CD14-positive monocyte (primary cell): ENCODE results near the gene MBD5. TPM values are rescaled to one million over a fixed set of nuclear protein-coding genes. Genes with fewer than 3 reads are reported as not detected.

ENCODE experiments used
- DNase-seq, 3 donors: peaks; one replicate each; pipeline ENCODE4 v3.0.0-alpha.2; 2011 to 2022
- H2AFZ ChIP-seq: 2 replicates; pipeline ENCODE4 v1.6.0; 2012; ENCODE audit warnings: mild to moderate bottlenecking, low read depth, low read length, inconsistent platforms; ENCODE audit not compliant: insufficient read depth, poor library complexity, severe bottlenecking
- H3K27ac ChIP-seq, 2 donors: 1 replicate in 1 of 2; 2 replicates in 1 of 2; pipeline ENCODE4 v1.5.1; 2012 to 2013; ENCODE audit warnings: low read length in 2 of 2, control low read depth in 1 of 2, inconsistent platforms in 1 of 2, low read depth in 1 of 2, mild to moderate bottlenecking in 1 of 2
- H3K27me3 ChIP-seq, 2 donors: one replicate each; pipeline versions ENCODE4 v1.6.0 to v1.6.1; 2011 to 2013; ENCODE audit warnings: low read length in 2 of 2; ENCODE audit not compliant: control insufficient read depth in 2 of 2, insufficient read depth in 2 of 2
- H3K36me3 ChIP-seq, 2 donors: replicated peaks in 1 of 2; 1 replicate in 1 of 2; 2 replicates in 1 of 2; pipeline versions ENCODE4 v1.5.1 to v1.6.1; 2012 to 2013; ENCODE audit warnings: low read length in 2 of 2, control low read depth in 1 of 2, inconsistent platforms in 1 of 2, mild to moderate bottlenecking in 1 of 2; ENCODE audit not compliant: insufficient read depth in 2 of 2, control insufficient read depth in 1 of 2
- H3K4me1 ChIP-seq, 2 donors: 1 replicate in 1 of 2; 2 replicates in 1 of 2; pipeline versions ENCODE4 v1.5.1 to v1.6.1; 2012 to 2013; ENCODE audit warnings: low read length in 2 of 2, control low read depth in 1 of 2, inconsistent platforms in 1 of 2, mild to moderate bottlenecking in 1 of 2, moderate library complexity in 1 of 2; ENCODE audit not compliant: insufficient read depth in 2 of 2, control insufficient read depth in 1 of 2
- H3K4me2 ChIP-seq: replicated peaks from 2 replicates; pipeline ENCODE3; 2012; ENCODE audit warnings: low read length, moderate library complexity, mild to moderate bottlenecking; ENCODE audit not compliant: poor library complexity, severe bottlenecking; ENCODE audit errors: extremely low read depth
- H3K4me3 ChIP-seq, 3 experiments: fragments of 200-600 bp in 1 of 3; sonication (generic) in 1 of 3; replicated peaks in 1 of 3; 1 replicate in 2 of 3; 2 replicates in 1 of 3; pipeline ENCODE4 v1.5.1; 2011 to 2013; ENCODE audit warnings: low read length in 3 of 3, mild to moderate bottlenecking in 3 of 3, control low read depth in 2 of 3, low read depth in 2 of 3, inconsistent platforms in 1 of 3, moderate library complexity in 1 of 3
- H3K79me2 ChIP-seq: 2 replicates; pipeline ENCODE4 v1.6.0; 2012; ENCODE audit warnings: mild to moderate bottlenecking, control low read depth, inconsistent platforms, low read length, moderate library complexity; ENCODE audit not compliant: insufficient read depth
- H3K9ac ChIP-seq: 2 replicates; pipeline ENCODE4 v1.6.0; 2017; ENCODE audit warnings: low read length, mild to moderate bottlenecking; ENCODE audit not compliant: insufficient read depth, poor library complexity, severe bottlenecking
- H3K9me3 ChIP-seq, 2 donors: replicated peaks in 1 of 2; 1 replicate in 1 of 2; 2 replicates in 1 of 2; pipeline versions ENCODE4 v1.5.1 to v1.6.1; 2012 to 2013; ENCODE audit warnings: low read length in 2 of 2, control low read depth in 1 of 2; ENCODE audit not compliant: control insufficient read depth in 1 of 2, insufficient read depth in 1 of 2
- H4K20me1 ChIP-seq: 2 replicates; pipeline ENCODE4 v1.6.0; 2012; ENCODE audit warnings: mild to moderate bottlenecking, low read length, control low read depth, moderate library complexity; ENCODE audit not compliant: insufficient read depth
- H3K27ac Mint-ChIP-seq, 7 donors: one replicate each; pipeline ENCODE4 v1.8.0; 2020; ENCODE audit warnings: mild to moderate bottlenecking in 7 of 7, mixed read lengths in 7 of 7, moderate library complexity in 6 of 7, inconsistent platforms in 2 of 7
- H3K27me3 Mint-ChIP-seq, 3 donors: one replicate each; pipeline ENCODE4 v1.8.0; 2021 to 2022; ENCODE audit warnings: low read depth in 3 of 3, mild to moderate bottlenecking in 3 of 3, mixed read lengths in 3 of 3, moderate library complexity in 3 of 3, inconsistent platforms in 1 of 3
- H3K36me3 Mint-ChIP-seq, 2 donors: one replicate each; pipeline ENCODE4 v1.8.0; 2020; ENCODE audit warnings: mixed read lengths in 2 of 2, inconsistent platforms in 1 of 2, mild to moderate bottlenecking in 1 of 2
- H3K4me1 Mint-ChIP-seq: one replicate; pipeline ENCODE4 v1.8.0; 2020; ENCODE audit warnings: mild to moderate bottlenecking, mixed read lengths
- H3K4me3 Mint-ChIP-seq, 2 donors: one replicate each; pipeline ENCODE4 v1.8.0; 2020; ENCODE audit warnings: mild to moderate bottlenecking in 2 of 2, mixed read lengths in 2 of 2, moderate library complexity in 1 of 2
- H3K9me3 Mint-ChIP-seq, 7 donors: one replicate each; pipeline ENCODE4 v1.8.0; 2020 to 2022; ENCODE audit warnings: mixed read lengths in 7 of 7, mild to moderate bottlenecking in 6 of 7, moderate library complexity in 6 of 7, inconsistent platforms in 2 of 7
- WGBS: methylation state at CpG from one replicate; pipeline ENCODE4 v1.1.5; 2013; ENCODE audit warnings: missing lambda C conversion rate; ENCODE audit not compliant: insufficient coverage; 5-methylcytosine and 5-hydroxymethylcytosine counted together
- intact Hi-C, 2 donors: fragments of 100-400 bp; cut with micrococcal nuclease; formaldehyde crosslinking; loops; one replicate each; pipeline versions ENCODE4 v1.15.0 to v1.15.1; 2023
- polyA plus RNA-seq, 3 donors: library from polyadenylated mRNA; depleted of rRNA in 1 of 3; unstranded in 2 of 3; stranded (reverse) in 1 of 3; fragments of 300-500 nt in 2 of 3; fragments of >200 nt in 1 of 3; fragmentation: Illumina TruSeq in 2 of 3; gene quantifications; 1 replicate in 2 of 3; 2 replicates in 1 of 3; pipeline ENCODE4 v1.2.3, GENCODE V29; 2012 to 2021
- TF ChIP-seq, protein P1 (sequence below): fragments of 200-600 bp; IDR thresholded peaks from one replicate; pipeline ENCODE4 v1.8.0; 2022; ENCODE audit warnings: antibody characterized with exemption, mild to moderate bottlenecking

The MBD5 gene
- polyA plus RNA-seq, 3 donors: 2.3 to 5.7 (median 3.5) TPM

DNA sequence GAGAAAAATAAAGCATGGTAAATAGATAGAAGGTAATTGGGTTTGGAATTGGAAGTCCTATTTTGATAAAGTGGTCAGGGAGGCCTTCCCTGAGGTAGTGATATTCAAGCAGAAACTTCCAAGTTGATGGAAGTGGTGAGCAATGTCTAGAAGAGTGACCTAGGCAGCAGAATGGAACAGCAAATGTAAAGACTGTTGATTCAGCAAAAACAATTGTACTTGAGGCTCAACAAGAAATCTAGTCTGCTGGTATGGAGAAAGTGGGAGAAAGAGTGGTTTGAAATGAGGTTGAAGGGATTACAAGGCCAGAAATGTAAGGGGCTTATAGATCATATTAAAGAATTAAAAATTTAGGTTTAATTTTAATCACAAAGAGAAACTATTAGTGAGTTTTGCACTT is 181.3 kb downstream of the MBD5 start:
- H3K4me1 Mint-ChIP-seq: no peaks in the 10 kb centered on the region
- Histone ChIP-seq H2AFZ (no peak overlapping the region), H3K4me2 (no peak overlapping the region), H3K9me3 (peaks cover 0 to 7% of the 10 kb centered on the region in 2 donors), H3K9ac (no peak overlapping the region), H3K4me1 (no peaks in the 10 kb centered on the region), H3K27me3 (no peaks in the 10 kb centered on the region), H4K20me1 (no peaks in the 10 kb centered on the region), H3K27ac (no peak overlapping the region), H3K36me3 (no peaks in the 10 kb centered on the region), H3K4me3 (no peak overlapping the region), H3K79me2 (no peaks in the 10 kb centered on the region)
- H3K9me3 Mint-ChIP-seq: peaks cover 0 to 11% (median 3%) of the 10 kb centered on the region in 7 donors
- no peak overlapping the region for H3K4me3 Mint-ChIP-seq
- no peaks in the 10 kb centered on the region for H3K27me3 Mint-ChIP-seq
- intact Hi-C loops: no loop called here
- H3K36me3 Mint-ChIP-seq: peaks cover 0 to 10% of the 10 kb centered on the region in 2 donors
- DNase-seq: no peak
- TF ChIP-seq, protein P1, sequence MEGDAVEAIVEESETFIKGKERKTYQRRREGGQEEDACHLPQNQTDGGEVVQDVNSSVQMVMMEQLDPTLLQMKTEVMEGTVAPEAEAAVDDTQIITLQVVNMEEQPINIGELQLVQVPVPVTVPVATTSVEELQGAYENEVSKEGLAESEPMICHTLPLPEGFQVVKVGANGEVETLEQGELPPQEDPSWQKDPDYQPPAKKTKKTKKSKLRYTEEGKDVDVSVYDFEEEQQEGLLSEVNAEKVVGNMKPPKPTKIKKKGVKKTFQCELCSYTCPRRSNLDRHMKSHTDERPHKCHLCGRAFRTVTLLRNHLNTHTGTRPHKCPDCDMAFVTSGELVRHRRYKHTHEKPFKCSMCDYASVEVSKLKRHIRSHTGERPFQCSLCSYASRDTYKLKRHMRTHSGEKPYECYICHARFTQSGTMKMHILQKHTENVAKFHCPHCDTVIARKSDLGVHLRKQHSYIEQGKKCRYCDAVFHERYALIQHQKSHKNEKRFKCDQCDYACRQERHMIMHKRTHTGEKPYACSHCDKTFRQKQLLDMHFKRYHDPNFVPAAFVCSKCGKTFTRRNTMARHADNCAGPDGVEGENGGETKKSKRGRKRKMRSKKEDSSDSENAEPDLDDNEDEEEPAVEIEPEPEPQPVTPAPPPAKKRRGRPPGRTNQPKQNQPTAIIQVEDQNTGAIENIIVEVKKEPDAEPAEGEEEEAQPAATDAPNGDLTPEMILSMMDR: no peak
- H3K27ac Mint-ChIP-seq: no peak overlapping the region

DNA sequence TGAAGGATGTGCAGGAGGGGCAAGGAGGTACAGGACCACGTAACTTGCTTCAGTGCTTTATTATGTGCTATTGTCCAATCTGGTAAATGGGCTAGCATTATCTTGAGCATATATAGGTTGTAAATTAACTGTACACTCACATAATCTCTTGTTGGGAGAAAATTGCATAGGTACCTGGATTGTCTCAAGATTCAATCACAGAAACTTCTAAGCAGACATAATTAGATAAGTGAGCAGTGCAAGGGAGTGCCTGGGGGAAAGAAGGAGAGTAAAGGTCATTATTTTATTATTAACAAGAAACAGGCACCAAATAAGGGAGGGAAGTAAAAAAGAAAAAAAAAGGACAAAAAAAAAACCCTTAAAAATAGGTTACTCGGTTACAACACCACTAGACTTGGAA is 186.2 kb downstream of the MBD5 start:
- no peaks in the 10 kb centered on the region for H3K27me3 ChIP-seq
- intact Hi-C loops: no loop called here
- Mint-ChIP-seq H3K4me3 (no peak overlapping the region), H3K27me3 (peaks cover 0 to 2% (median 0%) of the 10 kb centered on the region in 3 donors), H3K27ac (no peak overlapping the region), H3K9me3 (peaks cover 0 to 3% (median 0%) of the 10 kb centered on the region in 7 donors), H3K36me3 (peaks cover 0 to 3% of the 10 kb centered on the region in 2 donors), H3K4me1 (no peaks in the 10 kb centered on the region)
- TF ChIP-seq, protein P1: no peak
- H3K4me3 ChIP-seq: no peak overlapping the region
- H4K20me1 ChIP-seq: no peaks in the 10 kb centered on the region
- no peaks in the 10 kb centered on the region for H3K9me3 ChIP-seq
- WGBS: no CpG with 5 or more reads among the region's 2 CpGs
- H3K36me3 ChIP-seq: no peaks in the 10 kb centered on the region
- no peak overlapping the region for H3K4me2 ChIP-seq
- H3K4me1 ChIP-seq: no peaks in the 10 kb centered on the region
- H3K27ac ChIP-seq: no peak overlapping the region
- H3K9ac ChIP-seq: no peak overlapping the region
- no peak overlapping the region for H2AFZ ChIP-seq
- no peak for DNase-seq
- no peaks in the 10 kb centered on the region for H3K79me2 ChIP-seq
